GM12864 (cell line): ENCODE data around the gene PAFAH2.

ENCODE experiments used
- DNase-seq: peaks from one replicate; pipeline ENCODE4 v3.0.0-alpha.2; 2011; ENCODE audit warnings: low read depth
- H3K4me3 ChIP-seq: 2 replicates; pipeline ENCODE4 v1.5.1; 2011; ENCODE audit warnings: mild to moderate bottlenecking, low read depth, low read length, control low read depth
- CTCF ChIP-seq: IDR thresholded peaks from 2 replicates; pipeline ENCODE4 v1.5.1; 2011; ENCODE audit warnings: low read depth, mild to moderate bottlenecking, moderate library complexity, low read length, control low read depth, inconsistent platforms; ENCODE audit errors: missing control alignments

The PAFAH2 gene

GRCh38 chr1:26019641-26020315 is 21.9 kb upstream of the PAFAH2 start:
- no peak for TF ChIP-seq CTCF
- no peak for DNase-seq
- no peak overlapping the region for H3K4me3 ChIP-seq

GRCh38 chr1:26017606-26018005 is 19.7 kb upstream of the PAFAH2 start:
- H3K4me3 ChIP-seq, result no peak overlapping the region
- no peak for DNase-seq
- TF ChIP-seq CTCF, result no peak

GRCh38 chr1:26016953-26017545 is 19.2 kb upstream of the PAFAH2 start:
- no peak for TF ChIP-seq CTCF
- no peak for DNase-seq
- H3K4me3 ChIP-seq, result no peak overlapping the region

- no peak for TF ChIP-seq CTCF
- no peak for DNase-seq
- no peak overlapping the region for H3K4me3 ChIP-seq
Measured at GRCh38 chr1:26016258-26016952, 18.5 kb upstream of the PAFAH2 start.

GRCh38 chr1:26015358-26015757 is 17.5 kb upstream of the PAFAH2 start:
- H3K4me3 ChIP-seq, result no peak overlapping the region
- no peak for TF ChIP-seq CTCF
- no peak for DNase-seq

GRCh38 chr1:26014179-26014578 is 16.3 kb upstream of the PAFAH2 start:
- no peak for DNase-seq
- no peak for TF ChIP-seq CTCF
- H3K4me3 ChIP-seq, result no peak overlapping the region
